NT2/D1 (cell line): ENCODE data around the gene SLC19A1.

Source experiments
- DNase-seq: peaks from one replicate; pipeline ENCODE4 v3.0.0-alpha.2; 2011; ENCODE audit warnings: low read depth, low spot score
- H3K27me3 ChIP-seq: 2 replicates; pipeline ENCODE4 v1.6.0; 2011; ENCODE audit warnings: mild to moderate bottlenecking; ENCODE audit not compliant: insufficient read length, insufficient read depth
- H3K36me3 ChIP-seq: 2 replicates; pipeline ENCODE4 v1.6.1; 2011; ENCODE audit warnings: mild to moderate bottlenecking, low read length, mixed read lengths; ENCODE audit not compliant: insufficient read depth, insufficient read length
- H3K4me1 ChIP-seq: 2 replicates; pipeline ENCODE4 v1.5.1; 2011; ENCODE audit not compliant: insufficient read depth, insufficient read length
- H3K4me3 ChIP-seq: 2 replicates; pipeline ENCODE4 v1.5.1; 2011; ENCODE audit warnings: low read depth; ENCODE audit not compliant: insufficient read length
- H3K9ac ChIP-seq: 2 replicates; pipeline ENCODE4 v1.6.0; 2011; ENCODE audit warnings: low read depth; ENCODE audit not compliant: insufficient read length
- H3K9me3 ChIP-seq: 2 replicates; pipeline ENCODE4 v1.5.1; 2011; ENCODE audit warnings: mild to moderate bottlenecking, low read length; ENCODE audit not compliant: insufficient read depth
- SUZ12 ChIP-seq: IDR thresholded peaks from 2 replicates; pipeline ENCODE4 v1.6.1; 2011; ENCODE audit not compliant: insufficient read length, insufficient read depth; ENCODE audit errors: extremely low read depth
- YY1 ChIP-seq: IDR thresholded peaks from 2 replicates; pipeline ENCODE4 v1.6.1; 2011; ENCODE audit not compliant: insufficient read length, insufficient read depth
- ZNF274 ChIP-seq: IDR thresholded peaks from 2 replicates; pipeline ENCODE4 v1.6.1; 2011; ENCODE audit warnings: mild to moderate bottlenecking, low read depth, low read length

Gene SLC19A1

DNA sequence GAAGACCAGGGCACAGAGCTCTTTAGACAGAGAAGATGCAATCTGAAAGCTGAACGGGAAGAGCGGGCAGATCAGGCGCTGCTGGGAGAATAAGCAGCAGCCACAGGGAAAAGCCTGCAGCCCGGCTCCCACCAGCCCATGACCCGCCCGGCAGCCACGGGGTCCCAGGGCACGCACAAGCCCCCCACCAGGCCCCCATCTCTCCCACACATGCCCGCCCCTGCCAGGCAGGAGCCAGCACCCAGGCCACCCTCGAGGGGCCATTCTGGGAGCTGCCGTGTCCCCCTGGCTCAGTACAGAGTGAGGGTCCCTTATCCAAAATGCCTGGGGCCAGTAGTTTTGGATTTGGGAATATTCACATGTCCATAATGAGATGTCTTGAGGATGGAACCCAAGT is 16.3 kb downstream of the SLC19A1 start:
- H3K36me3 ChIP-seq: peaks cover 76% of the 10 kb centered on the region
- peaks cover 15% of the 10 kb centered on the region for H3K9me3 ChIP-seq
- no peak overlapping the region for H3K9ac ChIP-seq
- no peak for TF ChIP-seq YY1
- no peak for DNase-seq
- H3K4me3 ChIP-seq: no peak overlapping the region
- peaks cover 2% of the 10 kb centered on the region for H3K4me1 ChIP-seq
- no peaks in the 10 kb centered on the region for H3K27me3 ChIP-seq

DNA sequence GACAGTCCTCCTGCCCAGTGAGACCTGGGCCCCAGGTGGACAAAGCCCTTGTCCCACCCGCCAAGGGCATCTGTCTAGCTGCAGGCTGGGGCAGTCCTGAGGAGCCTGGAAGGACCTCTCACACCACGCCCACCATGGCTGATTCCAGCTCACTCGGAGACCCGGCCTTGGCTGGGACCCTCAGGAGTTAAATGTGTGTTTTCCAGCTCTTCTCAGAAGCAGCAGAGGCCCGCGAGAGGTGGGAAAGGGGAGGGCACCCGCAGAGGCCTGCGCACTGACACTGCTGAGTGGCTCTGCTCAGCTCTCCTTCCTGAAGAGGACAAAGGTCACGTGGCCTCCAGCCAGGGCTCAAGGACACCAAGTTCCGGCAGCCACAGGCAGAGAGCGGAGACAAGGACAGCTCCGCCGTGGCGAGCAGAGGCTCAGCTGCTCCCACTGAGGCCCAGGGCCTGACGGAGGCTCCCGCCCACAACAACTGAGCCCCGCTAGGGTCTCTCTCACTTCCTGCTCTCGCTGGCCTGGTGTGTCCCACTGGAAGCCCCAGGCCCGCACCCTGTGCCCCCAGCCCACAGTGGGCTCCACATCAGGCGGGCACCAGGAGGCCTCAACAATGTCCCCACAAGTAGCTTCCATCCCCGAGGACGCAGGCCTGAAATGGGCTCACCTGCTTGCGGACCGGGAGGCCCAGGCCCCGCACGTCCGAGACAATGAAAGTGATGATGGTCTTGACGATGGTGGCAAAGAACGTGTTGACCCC is 16.9 kb downstream of the SLC19A1 start:
- peaks cover 75% of the 10 kb centered on the region for H3K36me3 ChIP-seq
- H3K4me3 ChIP-seq: no peak overlapping the region
- no peak for DNase-seq
- peaks cover 21% of the 10 kb centered on the region for H3K9me3 ChIP-seq
- TF ChIP-seq ZNF274 (no peak), SUZ12 (no peak), YY1 (no peak)
- H3K4me1 ChIP-seq: peaks cover 2% of the 10 kb centered on the region
- H3K9ac ChIP-seq: no peak overlapping the region
- H3K27me3 ChIP-seq: no peaks in the 10 kb centered on the region

DNA sequence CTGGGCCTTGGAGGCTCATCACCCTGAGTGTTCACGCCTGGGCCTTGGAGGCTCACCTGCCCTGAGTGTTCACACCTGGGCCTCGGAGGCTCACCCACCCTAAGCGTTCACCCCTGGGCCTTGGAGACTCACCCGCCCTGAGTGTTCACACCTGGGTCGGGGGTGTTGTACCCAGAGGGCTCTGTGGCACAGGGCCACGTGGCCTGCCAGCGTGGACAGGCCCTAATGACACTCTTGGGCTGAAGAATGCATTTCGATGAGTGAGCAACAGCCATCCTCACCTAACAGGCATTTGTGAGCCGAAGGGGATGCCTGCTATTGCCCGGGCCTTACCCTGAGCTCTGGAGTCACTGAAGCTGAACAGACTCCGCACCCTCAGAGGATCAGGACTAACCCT is 17.5 kb downstream of the SLC19A1 start:
- Histone ChIP-seq H3K4me3 (no peak overlapping the region), H3K9me3 (peaks cover 26% of the 10 kb centered on the region), H3K4me1 (peaks cover 2% of the 10 kb centered on the region), H3K36me3 (peaks cover 70% of the 10 kb centered on the region), H3K9ac (no peak overlapping the region), H3K27me3 (no peaks in the 10 kb centered on the region)
- TF ChIP-seq SUZ12: no peak
- TF ChIP-seq YY1: no peak
- no peak for TF ChIP-seq ZNF274
- DNase-seq: no peak

DNA sequence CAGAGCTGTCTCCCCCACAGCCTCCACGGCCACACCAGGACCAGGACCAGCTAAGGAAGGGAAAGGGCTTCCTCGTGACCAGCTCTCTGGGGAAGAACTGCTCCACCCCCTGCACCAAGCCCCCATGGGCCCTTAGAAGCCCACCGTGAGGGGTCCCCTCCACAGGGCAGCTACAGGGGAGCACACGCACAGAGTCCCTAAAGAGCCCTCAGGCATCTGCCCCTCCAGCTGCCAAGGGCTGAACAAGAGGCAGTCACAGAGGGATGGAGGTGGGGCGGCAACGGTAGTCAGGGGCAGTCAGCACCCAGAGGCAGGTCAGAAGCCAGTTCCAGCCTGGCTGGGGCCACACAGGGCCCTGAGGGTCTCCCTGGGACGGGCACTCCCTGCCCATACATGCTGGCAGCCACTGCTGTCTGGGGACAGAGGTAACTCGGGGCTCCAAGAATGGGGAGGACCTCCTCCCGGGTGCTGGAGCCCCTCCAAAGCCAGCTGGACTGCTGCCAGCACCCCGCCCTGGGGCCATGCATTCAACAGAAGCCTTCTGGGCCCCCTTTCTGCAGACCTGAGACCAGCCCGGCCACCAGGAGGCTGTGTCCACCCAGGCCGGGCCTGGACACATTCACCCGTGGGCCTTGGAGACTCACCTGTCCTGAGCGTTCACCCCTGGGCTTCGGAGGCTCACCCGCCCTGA is 18.7 kb downstream of the SLC19A1 start:
- Histone ChIP-seq H3K9me3 (peaks cover 38% of the 10 kb centered on the region), H3K4me3 (no peak overlapping the region), H3K9ac (no peak overlapping the region), H3K36me3 (peaks cover 58% of the 10 kb centered on the region), H3K4me1 (peaks cover 2% of the 10 kb centered on the region), H3K27me3 (no peaks in the 10 kb centered on the region)
- TF ChIP-seq SUZ12 (no peak), ZNF274 (no peak), YY1 (no peak)
- DNase-seq: no peak

DNA sequence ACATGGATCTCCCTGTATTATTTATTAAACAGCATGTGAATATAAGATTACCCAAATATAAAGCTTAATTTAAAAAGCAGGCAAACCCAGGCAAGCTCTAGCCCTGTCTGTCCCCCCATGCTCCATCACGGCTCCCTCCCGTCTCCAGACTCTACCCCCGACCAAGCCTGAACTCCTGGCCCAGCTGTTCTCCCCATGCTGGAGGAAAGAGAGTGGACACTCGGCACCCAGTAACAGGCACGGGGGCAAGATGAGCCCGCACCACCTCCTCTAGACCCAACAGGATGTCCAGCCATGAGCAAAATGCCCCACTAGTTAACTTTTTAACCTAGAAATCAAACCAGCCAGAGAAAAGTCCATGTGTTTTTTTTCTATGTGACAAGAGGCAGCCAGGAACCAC is 19.3 kb downstream of the SLC19A1 start:
- peaks cover 44% of the 10 kb centered on the region for H3K9me3 ChIP-seq
- H3K4me1 ChIP-seq: peaks cover 2% of the 10 kb centered on the region
- H3K27me3 ChIP-seq: no peaks in the 10 kb centered on the region
- no peak overlapping the region for H3K9ac ChIP-seq
- no peak for DNase-seq
- no peak for TF ChIP-seq YY1
- TF ChIP-seq ZNF274: no peak
- no peak for TF ChIP-seq SUZ12
- H3K4me3 ChIP-seq: no peak overlapping the region
- H3K36me3 ChIP-seq: peaks cover 56% of the 10 kb centered on the region

DNA sequence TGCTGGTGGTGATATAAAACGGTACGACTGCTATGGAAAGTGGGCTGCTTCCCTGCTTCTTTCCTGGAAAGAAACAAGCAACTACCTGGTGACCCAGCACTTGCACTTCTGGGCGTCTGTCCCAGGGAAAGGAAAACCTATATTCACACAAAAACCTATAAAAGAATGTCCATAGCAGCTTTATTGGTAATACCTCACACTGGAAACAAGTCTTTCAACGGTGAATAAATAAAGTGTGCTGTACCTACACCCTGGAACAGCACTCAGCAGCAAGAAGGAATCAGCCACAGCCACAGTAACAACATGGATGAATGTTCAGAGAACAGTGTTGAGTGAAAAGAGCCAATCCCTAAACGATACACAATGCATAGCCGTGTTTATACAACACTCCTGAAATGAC is 19.9 kb downstream of the SLC19A1 start:
- Histone ChIP-seq H3K27me3 (no peaks in the 10 kb centered on the region), H3K36me3 (peaks cover 53% of the 10 kb centered on the region), H3K9me3 (peaks cover 46% of the 10 kb centered on the region), H3K9ac (no peak overlapping the region), H3K4me3 (no peak overlapping the region), H3K4me1 (peaks cover 2% of the 10 kb centered on the region)
- TF ChIP-seq YY1 (no peak), SUZ12 (no peak), ZNF274 (no peak)
- DNase-seq: no peak

DNA sequence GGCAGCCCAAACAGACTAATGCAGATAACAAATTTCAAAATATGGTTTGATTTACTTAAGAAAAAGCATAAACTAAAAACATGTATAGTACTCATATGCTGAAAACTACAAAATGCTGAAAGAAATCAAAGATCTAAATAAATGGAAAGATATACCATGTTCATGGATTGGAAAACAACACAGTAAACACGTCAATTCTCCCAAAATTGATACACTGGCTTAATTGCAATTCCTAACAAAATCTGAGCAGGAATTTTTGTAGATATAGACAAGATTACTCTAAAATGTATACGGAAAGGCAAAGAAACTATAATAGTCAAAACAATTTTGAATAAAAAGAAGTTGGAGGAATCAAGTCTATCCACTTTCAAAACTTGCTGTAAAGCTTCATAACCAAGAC is 21.0 kb downstream of the SLC19A1 start:
- no peak for DNase-seq
- Histone ChIP-seq H3K36me3 (peaks cover 54% of the 10 kb centered on the region), H3K4me1 (peaks cover 4% of the 10 kb centered on the region), H3K4me3 (no peak overlapping the region), H3K9ac (no peak overlapping the region), H3K27me3 (no peaks in the 10 kb centered on the region), H3K9me3 (peaks cover 46% of the 10 kb centered on the region)
- TF ChIP-seq ZNF274 (no peak), YY1 (no peak), SUZ12 (no peak)
